HUDEP-2 (cell line): ENCODE results near the gene DFFB.

Experiments
- DNase-seq, 76 experiments: peaks; one replicate each; lab custom pipeline; 2025; ENCODE audit not compliant: unreplicated experiment in 76 of 76; lab: John Stamatoyannopoulos, UW

The DFFB gene

GRCh38 chr1:3828391-3828790 is 28.9 kb upstream of the DFFB start:
- no peak for DNase-seq

GRCh38 chr1:3831689-3832088 is 25.6 kb upstream of the DFFB start:
- DNase-seq: no peak

DNA sequence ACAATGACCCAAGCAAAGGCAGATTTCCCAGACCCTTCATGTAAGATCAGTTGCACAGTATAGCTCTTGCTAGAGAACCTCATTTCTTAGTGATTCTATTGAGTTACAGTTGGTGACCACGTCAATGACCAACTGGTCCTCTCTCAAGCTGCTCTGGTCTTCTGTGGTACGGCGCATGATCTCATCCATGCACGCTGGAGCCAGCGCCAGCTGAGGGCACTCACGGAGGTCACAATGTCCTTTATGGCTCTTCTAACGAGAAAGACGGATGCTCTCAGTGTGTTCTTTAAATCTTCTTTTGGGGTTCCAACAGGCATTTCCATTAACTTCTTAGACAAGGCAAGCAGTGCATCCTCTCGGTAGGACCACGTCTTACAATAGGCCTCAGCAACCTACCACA is 22.6 kb upstream of the DFFB start:
- no peak for DNase-seq

- DNase-seq: no peak
Measured at GRCh38 chr1:3836421-3836820, 20.9 kb upstream of the DFFB start.

- DNase-seq: no peak
Measured at GRCh38 chr1:3837200-3837599, 20.1 kb upstream of the DFFB start.

- no peak for DNase-seq
Measured at GRCh38 chr1:3837685-3838084, 19.6 kb upstream of the DFFB start.

DNA sequence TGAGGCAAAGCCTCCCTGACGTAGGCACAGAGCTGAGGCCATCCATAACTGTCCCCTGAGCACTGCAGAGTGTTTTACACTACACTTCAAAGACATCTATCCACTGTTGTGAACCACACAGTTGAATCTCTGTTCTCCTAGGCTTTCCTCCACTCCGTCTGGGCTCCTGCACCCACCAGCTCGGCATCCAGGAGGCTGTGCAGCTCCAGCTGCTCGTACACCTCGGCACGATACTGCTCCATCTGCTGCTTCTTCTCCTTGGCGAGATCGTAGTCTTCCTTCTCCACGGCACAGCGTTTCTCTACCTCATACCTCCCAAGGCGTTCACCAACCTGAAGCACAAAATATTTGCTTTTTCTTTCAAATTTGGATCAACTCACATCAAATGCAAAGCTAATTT is 18.5 kb upstream of the DFFB start:
- DNase-seq: no peak

GRCh38 chr1:3841491-3841890 is 15.8 kb upstream of the DFFB start:
- DNase-seq: no peak

DNA sequence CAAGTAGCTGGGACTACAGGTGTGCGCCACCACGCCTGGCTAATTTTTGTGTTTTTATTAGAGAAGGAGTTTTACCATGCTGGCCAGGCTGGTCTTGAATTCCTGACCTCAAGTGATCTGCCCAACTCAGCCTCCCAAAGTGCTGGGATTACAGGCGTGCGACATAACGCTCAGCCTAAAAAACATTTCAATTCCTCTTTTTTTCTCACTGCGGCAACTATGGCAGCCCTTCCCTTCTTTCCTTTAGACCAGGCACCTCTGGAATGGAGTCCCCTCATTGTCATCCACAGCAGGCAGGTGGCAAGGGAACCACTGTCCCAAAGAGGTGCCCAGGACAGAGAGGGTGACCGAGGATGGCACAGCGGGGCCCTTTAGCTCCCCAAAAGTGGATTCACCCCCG is 14.4 kb upstream of the DFFB start:
- DNase-seq: no peak

- DNase-seq: no peak
Measured at GRCh38 chr1:3846541-3846940, 10.7 kb upstream of the DFFB start.

DNA sequence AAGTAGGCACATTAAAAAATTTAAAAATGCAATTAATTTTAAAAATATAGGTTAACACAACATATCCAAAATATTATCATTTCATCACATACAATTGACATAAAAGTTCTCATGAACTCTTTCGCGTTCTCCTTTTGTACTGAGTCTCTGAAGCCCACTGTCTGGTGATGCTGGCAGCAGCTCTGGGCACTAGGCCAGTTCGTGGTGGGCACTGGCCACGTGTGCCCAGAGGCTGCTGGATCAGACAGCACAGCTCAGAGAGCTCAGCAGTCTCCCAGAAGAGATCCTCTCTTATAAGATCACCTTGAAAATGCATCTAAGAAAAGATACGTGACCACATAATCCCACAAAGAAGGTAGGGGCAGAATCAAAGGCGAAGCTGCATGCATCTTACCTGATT is 10.2 kb upstream of the DFFB start:
- no peak for DNase-seq

GRCh38 chr1:3850857-3851256 is 6.4 kb upstream of the DFFB start:
- no peak for DNase-seq

- DNase-seq: no peak
Measured at GRCh38 chr1:3851292-3851691, 6.0 kb upstream of the DFFB start.

GRCh38 chr1:3852091-3852490 is 5.2 kb upstream of the DFFB start:
- DNase-seq: no peak

DNA sequence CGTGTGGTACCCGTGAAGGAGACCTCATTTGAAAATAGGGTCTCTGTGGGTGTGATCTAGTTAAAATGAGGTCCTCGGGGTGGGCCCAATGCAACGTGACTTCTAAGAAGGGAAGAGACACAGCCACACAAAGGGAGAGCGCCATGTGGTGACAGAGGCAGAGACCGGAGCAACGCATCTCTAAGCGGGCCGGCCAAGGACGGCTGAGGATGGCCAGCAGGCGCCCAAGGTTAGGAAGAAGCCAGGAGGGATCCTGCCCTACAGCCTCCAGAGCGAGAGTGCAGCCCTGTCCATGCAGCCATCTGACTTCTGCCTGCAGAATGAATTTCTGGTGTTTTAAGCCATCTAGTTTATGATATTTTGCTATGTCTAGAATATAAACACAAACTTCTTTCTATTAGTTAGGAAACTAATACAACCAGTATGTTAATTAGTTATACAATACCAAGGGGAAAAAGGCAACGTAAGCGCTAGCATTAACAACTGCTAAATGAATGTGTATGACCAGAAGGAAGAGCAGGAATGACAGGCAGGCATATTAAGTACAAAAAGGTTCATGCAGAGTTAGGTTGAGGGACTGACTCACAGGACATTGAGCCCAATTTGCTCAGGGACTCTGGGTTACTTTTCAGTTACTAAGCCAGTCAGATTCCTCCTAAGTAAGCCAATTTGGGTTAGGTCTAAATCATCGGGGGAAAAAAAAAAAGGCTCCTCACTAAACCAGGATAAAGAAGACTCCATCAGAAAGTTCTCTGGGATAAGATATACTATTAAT is 4.4 kb upstream of the DFFB start:
- no peak for DNase-seq

GRCh38 chr1:3857791-3858129 is 484 bp downstream of the DFFB start:
- no peak for DNase-seq

GRCh38 chr1:3858231-3858981 is 1.1 kb downstream of the DFFB start:
- peak in 53 of 76 experiments; percentile 3 to 67 (median 30) for DNase-seq

- DNase-seq: no peak
Measured at GRCh38 chr1:3863231-3863935, 6.1 kb downstream of the DFFB start.

GRCh38 chr1:3864884-3865283 is 7.6 kb downstream of the DFFB start:
- no peak for DNase-seq

- no peak for DNase-seq
Measured at GRCh38 chr1:3865606-3866160, 8.4 kb downstream of the DFFB start.

DNA sequence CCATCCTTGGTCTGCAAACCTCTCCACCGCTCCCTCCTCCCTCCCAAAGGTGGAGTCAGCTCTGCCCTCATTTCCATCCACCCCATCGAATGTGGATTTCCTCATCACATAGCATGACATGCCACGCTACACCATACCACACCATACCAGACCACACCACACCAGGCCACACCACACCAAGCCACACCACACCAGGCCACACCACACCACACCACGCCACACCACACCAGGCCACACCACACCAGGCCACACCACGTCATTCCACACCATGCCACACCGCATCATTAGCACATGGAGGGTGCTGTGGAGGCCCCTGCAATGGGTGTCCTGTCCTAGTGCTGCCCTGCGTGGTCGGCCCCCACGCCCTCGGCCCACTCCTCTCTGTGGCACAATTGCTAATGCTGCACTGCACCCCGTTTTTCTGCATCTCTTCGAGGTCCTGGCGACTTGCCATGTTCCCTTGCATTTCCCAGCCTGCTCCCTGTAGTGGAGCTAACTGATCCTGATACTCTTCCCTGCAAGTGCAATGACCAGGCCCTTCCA is 11.3 kb downstream of the DFFB start:
- no peak for DNase-seq
